ACHN (cell line): ENCODE results near the gene DOCK9.
"Not testable (repeated sequence)": the region's sequence is repeated elsewhere in the genome, so short reads cannot be mapped to it uniquely, and the experiment has no call there.

Source experiments
- DNase-seq: peaks from one replicate; pipeline ENCODE4 v3.0.0-alpha.2; 2015
- in situ Hi-C: cut with HindIII; loops from 2 replicates; pipeline ENCODE4 v1.10.0; 2017; ENCODE audit warnings: low sequenced_read_pairs, low pct_ligation_motif_present, low pct_unique_long_range_greater_than_20kb

Gene DOCK9

GRCh38 chr13:98755729-98756128 lies 222.1 kb downstream of the DOCK9 start:
- in situ Hi-C loops: no loop called here
- no peak for DNase-seq

DNA sequence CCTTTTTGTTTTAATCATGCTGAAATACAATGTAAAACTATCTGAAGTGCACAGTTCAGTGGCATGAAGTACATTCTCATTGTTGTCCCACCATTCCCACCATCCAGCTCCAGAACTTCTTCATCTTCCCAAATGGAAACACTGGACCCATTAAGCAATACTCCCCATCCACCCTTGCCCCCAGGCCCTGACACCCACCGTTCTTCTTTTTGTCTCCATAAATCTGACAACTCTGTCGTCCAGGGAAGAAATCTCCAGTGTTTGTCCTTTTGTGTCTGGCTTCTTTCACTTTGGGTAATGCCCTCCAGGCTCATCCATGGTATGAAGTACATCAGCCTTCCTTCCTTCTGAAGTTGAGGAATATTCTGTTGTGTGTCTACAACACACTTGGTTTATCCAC lies 222.7 kb downstream of the DOCK9 start:
- DNase-seq: no peak
- in situ Hi-C loops: no loop called here

DNA sequence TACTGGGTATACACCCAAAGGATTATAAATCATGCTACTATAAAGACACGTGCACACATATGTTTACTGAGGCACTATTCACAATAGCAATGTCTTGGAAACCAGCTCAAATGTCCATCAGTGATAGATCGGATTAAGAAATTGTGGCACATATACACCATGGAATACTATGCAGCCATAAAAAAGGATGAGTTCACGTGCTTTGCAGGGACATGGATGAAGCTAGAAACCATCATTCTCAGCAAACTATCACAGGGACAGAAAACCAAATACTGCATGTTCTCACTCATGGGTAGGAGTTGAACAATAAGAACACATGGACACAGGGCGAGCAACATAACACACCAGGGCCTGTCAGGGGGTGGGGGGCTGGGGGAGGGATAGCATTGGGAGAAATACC lies 223.4 kb downstream of the DOCK9 start:
- in situ Hi-C loops, DNase-seq: not testable (repeated sequence)

DNA sequence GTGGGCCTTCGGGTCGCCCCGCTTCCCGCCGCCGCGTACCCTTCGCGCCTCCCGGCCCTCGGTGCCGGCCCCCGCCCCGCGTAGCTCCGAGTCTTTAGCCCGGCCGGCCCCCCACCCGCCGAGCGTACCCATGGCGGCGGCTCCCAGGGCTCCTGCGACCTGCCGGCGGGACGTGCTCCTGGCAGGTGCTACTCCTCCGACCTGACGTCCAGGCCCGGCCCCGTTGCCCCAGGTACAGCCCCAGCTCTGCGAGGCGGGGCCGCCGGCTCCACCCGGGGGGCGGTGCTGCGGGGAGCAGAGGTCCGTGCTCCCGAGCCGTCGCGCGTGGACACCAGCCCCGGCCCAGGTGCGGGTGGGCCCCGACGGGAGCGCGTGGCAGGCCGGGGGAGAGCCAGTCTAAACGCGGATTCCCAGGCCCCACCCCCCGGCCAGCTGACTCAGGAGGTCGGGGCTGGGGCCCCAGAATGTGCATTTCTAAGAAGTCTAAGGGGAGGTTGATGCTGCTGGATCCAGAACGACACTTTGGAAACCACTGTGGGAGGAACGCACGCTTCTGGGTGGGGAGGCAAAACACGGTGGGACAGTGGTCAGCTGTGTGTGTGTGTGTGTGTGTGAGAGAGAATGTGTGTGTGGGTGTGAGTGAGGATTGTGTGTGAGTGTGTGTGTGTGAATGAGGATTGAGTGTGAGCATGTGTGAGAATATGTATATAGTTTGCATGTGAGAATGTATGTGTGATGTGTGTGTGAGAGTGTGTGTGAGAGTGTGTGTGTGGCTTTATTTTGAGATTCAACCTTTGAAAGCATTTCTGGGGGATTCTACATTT lies 225.2 kb downstream of the DOCK9 start, which contains the start of gene SLC15A1:
SLC15A1 (minus strand) TSS at position 206 of the 824 bp plus-strand sequence; CDS start at position 132, 74 bp downstream.
- in situ Hi-C loops: no loop called here

GRCh38 chr13:98751861-98752466 lies 225.9 kb downstream of the DOCK9 start:
- no peak for DNase-seq
- in situ Hi-C loops: no loop called here

More for the DNA sequence above, 225.2 kb downstream of the DOCK9 start, which contains the start of gene SLC15A1:
- no peak for DNase-seq

- in situ Hi-C loops: no loop called here
- no peak for DNase-seq
Measured at GRCh38 chr13:98751367-98751782, 226.5 kb downstream of the DOCK9 start.

- no peak for DNase-seq
- in situ Hi-C loops: no loop called here
Measured at GRCh38 chr13:98749501-98749900, 228.4 kb downstream of the DOCK9 start.

DNA sequence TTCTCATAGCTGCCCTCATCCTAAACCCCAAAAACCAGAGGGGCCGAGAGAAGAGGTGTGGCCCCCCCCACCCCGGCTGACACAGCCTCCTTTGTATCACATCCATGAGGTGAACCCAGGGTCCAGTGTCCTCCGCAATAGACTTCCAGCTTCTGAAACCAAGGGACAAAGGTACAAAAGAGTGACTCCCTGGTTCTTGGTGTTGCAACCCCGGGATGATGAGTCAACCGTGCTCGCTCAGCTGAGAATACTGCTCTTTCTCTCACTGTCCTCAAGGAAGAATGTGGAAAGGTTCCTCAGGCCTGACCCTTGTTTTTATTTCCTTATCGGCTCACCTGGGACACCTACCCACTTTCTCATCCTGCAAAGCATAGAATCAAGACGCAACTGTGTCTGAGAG lies 230.9 kb downstream of the DOCK9 start:
- peak; percentile 39 for DNase-seq
- in situ Hi-C loops: no loop called here
